ENCODE results near the gene FGF18.

DNA sequence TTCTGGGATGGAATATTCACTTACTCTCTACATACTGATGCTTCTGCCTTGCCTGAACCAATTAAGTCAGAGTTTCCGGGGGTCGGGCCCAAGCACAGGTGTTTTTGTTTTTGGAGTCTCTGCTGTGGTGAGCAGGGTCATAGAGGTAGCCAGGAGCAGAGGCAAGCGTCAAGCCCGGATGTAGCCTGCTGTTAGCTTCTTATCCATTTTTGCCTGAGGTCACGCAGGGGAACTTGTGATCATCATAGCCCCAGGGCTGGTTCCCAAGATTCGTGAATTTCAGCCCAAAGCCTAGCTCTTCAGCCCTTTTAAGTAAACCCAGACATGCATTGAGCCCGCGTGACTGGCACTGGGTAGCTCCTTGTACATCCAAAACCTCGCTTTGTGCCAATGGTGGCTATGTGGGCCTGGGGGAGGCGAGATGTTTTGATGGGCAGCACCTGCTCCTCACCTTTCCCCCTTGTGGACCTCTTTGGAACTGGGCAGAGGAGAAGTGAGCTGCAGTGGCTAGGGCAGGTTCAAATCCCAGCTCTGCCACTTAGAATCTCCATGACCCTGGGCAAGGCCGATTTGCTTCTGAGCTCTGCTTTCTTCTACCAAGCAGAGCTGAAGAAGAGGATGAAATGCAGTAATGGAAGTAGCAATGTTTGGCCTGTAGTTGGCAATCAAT lies 33.7 kb downstream of the FGF18 start:
- TF ChIP-seq, protein P1, sequence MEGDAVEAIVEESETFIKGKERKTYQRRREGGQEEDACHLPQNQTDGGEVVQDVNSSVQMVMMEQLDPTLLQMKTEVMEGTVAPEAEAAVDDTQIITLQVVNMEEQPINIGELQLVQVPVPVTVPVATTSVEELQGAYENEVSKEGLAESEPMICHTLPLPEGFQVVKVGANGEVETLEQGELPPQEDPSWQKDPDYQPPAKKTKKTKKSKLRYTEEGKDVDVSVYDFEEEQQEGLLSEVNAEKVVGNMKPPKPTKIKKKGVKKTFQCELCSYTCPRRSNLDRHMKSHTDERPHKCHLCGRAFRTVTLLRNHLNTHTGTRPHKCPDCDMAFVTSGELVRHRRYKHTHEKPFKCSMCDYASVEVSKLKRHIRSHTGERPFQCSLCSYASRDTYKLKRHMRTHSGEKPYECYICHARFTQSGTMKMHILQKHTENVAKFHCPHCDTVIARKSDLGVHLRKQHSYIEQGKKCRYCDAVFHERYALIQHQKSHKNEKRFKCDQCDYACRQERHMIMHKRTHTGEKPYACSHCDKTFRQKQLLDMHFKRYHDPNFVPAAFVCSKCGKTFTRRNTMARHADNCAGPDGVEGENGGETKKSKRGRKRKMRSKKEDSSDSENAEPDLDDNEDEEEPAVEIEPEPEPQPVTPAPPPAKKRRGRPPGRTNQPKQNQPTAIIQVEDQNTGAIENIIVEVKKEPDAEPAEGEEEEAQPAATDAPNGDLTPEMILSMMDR (IDR thresholded peaks at IDR 0.05; ENCODE audit: low read length), result no peak
- TF ChIP-seq EZH2 (IDR thresholded peaks at IDR 0.05; ENCODE audit: borderline replicate concordance, low read length), result no peak

Data from OCI-LY1 (cell line).